Activated CD4-positive, alpha-beta T cell treated with anti-CD3 and anti-CD28 coated beads, Interleukin-2, Interleukin-4, amounts not matched to agents 100 ng/mL and 50 ng/mL, durations not matched to agents 16 hours and 8 hours (primary cell): ENCODE measurements around the gene CEACAM7.
A peak's percentile ranks its signal among the peaks of the same experiment; 100 is the strongest.
"Not testable (repeated sequence)": the region's sequence is repeated elsewhere in the genome, so short reads cannot be mapped to it uniquely, and the experiment has no call there.

Experiments
- DNase-seq: peaks from one replicate; pipeline ENCODE4 v3.0.0-alpha.2; 2020; ENCODE audit warnings: low spot score

CEACAM7 gene

GRCh38 chr19:41656756-41657155 lies 31.3 kb downstream of the CEACAM7 start:
- not testable (repeated sequence) for DNase-seq

- DNase-seq: no peak
These were observed 35.8 kb downstream of the CEACAM7 start for GRCh38 chr19:41652250-41652649.

- DNase-seq: no peak
These were observed 38.2 kb downstream of the CEACAM7 start for GRCh38 chr19:41649827-41650226.

- DNase-seq: peak; percentile 33
These were observed 41.4 kb downstream of the CEACAM7 start for GRCh38 chr19:41646589-41647204.

- DNase-seq: peak; percentile 76
These were observed 46.1 kb downstream of the CEACAM7 start for GRCh38 chr19:41641879-41642485.

- DNase-seq: no peak
These were observed 49.4 kb downstream of the CEACAM7 start for GRCh38 chr19:41638641-41639081.

GRCh38 chr19:41637484-41637883 lies 50.6 kb downstream of the CEACAM7 start:
- no peak for DNase-seq

GRCh38 chr19:41627966-41628675 lies 59.9 kb downstream of the CEACAM7 start:
- DNase-seq: no peak

- DNase-seq: no peak
These were observed 61.2 kb downstream of the CEACAM7 start, which contains the start of gene CEACAM4 for GRCh38 chr19:41626877-41627276. Gene CEACAM4, minus strand, starts transcription at chr19:41627074. Its CDS starts 111 bp downstream, at chr19:41626963.

- no peak for DNase-seq
These were observed 61.8 kb downstream of the CEACAM7 start for GRCh38 chr19:41626278-41626677.

- DNase-seq: no peak
These were observed 63.1 kb downstream of the CEACAM7 start for GRCh38 chr19:41624937-41625336.

GRCh38 chr19:41624515-41624914 lies 63.6 kb downstream of the CEACAM7 start:
- DNase-seq: no peak

GRCh38 chr19:41623360-41623759 lies 64.7 kb downstream of the CEACAM7 start:
- no peak for DNase-seq
